ENCODE results near the gene CAPNS1. TPM values are rescaled to one million over a fixed set of nuclear protein-coding genes. Genes with fewer than 3 reads are reported as not detected.
"Not testable (repeated sequence)": the region's sequence is repeated elsewhere in the genome, so short reads cannot be mapped to it uniquely, and the experiment has no call there.

Gene CAPNS1
- total RNA-seq, 2 experiments from 2014 or later, result 449 to 519 TPM

DNA sequence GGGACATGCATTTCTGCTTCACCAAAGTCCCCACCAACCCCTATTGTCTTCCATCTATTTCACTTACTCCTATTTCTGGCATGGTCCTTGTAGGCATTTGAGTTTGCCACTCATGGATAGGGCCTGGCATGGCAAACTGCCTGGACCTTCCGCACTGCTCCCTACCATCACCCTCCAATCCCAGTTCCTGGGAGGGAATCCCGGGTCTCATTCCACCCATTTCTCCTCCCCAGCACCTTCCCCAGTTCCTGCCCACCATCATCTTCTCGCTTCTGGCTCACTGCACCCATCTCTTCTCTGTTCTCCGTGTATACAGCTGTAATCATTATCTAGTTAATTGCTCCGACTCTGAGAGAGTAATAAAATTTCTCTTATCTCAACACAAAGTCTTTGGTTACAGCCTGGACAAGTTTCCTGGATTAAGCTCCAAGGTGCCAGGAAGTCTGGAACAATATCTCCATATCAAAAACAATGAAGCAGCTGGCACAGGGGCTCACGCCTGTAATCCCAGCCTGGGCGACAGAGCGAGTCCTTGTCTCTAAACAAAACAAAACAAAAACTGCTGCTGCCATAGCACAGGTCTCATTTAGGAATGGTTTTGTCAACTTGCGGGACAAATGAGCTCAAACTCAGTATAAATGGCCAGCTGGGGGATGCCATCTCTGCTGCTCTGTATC lies 29.4 kb downstream of the CAPNS1 start:
- Mint-ChIP-seq H3K4me3 (no peak overlapping the region), H3K9me3 (no peaks in the 10 kb centered on the region), H3K4me1 (peaks cover 5% of the 10 kb centered on the region), H3K36me3 (ENCODE audit: low read depth) (no peaks in the 10 kb centered on the region), H3K27ac (peak overlapping the region; percentile 43), H3K27me3 (no peaks in the 10 kb centered on the region)
- POLR2A ChIA-PET, result no interaction called here
- DNase-seq, result no peak
- CTCF ChIA-PET, result interaction anchor here (0.6 to 3.2 kb wide), 5 partner anchors 19 to 165 kb away, joined by 3 to 18 read pairs (median 4); no protein-coding TSS in a partner anchor

DNA sequence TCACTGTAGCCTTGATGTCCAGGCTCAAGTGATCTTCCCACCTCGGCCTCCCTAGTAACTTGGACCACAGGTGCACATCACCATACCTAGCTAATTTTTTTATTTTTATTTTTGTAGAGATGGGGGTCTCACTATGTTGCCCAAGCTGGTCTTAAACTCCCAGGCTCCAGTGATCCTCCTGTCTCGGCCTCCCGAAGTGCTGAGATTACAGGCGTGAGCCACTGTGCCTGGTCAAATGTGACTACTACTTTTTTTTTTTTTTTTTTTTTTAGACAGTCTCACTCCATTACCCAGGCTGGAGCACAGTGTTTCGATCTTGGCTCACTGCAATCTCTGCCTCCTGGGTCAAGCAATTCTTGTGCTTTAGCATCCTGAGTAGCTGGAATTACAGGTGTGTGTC lies 33.0 kb downstream of the CAPNS1 start:
- CTCF ChIA-PET, result interaction anchor here (1.4 kb wide), 1 partner anchor 45 kb away, joined by 7 read pairs; no protein-coding TSS in a partner anchor
- Mint-ChIP-seq H3K4me1 (peaks cover 5% of the 10 kb centered on the region), H3K4me3 (no peak overlapping the region), H3K36me3 (ENCODE audit: low read depth) (no peaks in the 10 kb centered on the region), H3K9me3 (no peaks in the 10 kb centered on the region), H3K27me3 (no peaks in the 10 kb centered on the region), H3K27ac (no peak overlapping the region)
- DNase-seq, result no peak
- POLR2A ChIA-PET, result no interaction called here

DNA sequence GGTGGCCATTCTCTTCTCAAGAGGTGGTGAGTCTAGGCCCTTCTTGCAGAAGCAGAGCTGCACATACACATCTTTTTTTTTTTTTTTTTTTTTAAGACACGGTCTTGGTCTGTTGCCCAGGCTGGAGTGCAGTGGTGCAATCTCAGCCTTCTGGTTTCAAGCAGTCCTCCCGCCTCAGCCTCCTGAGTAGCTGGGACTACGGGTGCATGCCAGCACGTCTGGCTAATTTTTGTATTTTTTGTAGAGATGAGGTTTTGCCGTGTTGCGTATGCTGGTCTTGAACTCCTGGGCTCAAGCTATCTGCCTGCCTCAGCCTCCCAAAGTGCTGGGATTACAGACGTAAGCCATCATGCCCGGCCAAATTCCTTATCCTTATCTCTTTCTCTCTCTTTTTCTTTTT lies 34.0 kb downstream of the CAPNS1 start:
- DNase-seq; H3K36me3 Mint-ChIP-seq (ENCODE audit: low read depth); H3K9me3 Mint-ChIP-seq; H3K4me1 Mint-ChIP-seq; POLR2A ChIA-PET; H3K4me3 Mint-ChIP-seq; H3K27me3 Mint-ChIP-seq: not testable (repeated sequence)
- CTCF ChIA-PET, result interaction anchor here (0.8 to 1.9 kb wide), 2 partner anchors 34 to 45 kb away, joined by 3 to 10 read pairs; partner anchors contain the start of gene CAPNS1
- peak overlapping the region; percentile 66 for H3K27ac Mint-ChIP-seq

DNA sequence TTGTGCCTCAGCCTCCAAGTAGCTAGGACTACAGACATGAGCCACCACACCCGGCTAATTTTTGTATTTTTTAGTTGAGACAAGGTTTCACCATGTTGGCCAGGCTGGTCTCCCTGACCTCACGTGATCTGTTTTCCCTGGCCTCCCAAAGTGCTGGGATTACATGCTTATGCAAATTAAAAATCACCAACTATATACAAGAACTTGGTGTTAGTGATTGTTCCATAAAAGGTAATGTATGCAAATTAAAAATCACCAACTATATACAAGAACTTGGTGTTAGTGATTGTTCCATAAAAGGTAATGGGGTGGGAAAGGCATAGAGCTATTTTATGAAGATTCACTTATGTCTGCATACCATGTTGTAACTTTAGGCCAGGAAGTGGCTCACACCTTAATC lies 39.2 kb downstream of the CAPNS1 start:
- H3K9me3 Mint-ChIP-seq; H3K27me3 Mint-ChIP-seq; DNase-seq; H3K36me3 Mint-ChIP-seq (ENCODE audit: low read depth); H3K4me1 Mint-ChIP-seq; H3K4me3 Mint-ChIP-seq: not testable (repeated sequence)
- peak overlapping the region; percentile 54 for H3K27ac Mint-ChIP-seq
- ChIA-PET POLR2A (interaction anchor here (0.6 kb wide), 1 partner anchor 573 kb away, joined by 4 read pairs; no protein-coding TSS in a partner anchor), CTCF (interaction anchor here (0.7 to 1.8 kb wide), 2 partner anchors 51 to 1393 kb away, joined by 3 to 12 read pairs; no protein-coding TSS in a partner anchor)

DNA sequence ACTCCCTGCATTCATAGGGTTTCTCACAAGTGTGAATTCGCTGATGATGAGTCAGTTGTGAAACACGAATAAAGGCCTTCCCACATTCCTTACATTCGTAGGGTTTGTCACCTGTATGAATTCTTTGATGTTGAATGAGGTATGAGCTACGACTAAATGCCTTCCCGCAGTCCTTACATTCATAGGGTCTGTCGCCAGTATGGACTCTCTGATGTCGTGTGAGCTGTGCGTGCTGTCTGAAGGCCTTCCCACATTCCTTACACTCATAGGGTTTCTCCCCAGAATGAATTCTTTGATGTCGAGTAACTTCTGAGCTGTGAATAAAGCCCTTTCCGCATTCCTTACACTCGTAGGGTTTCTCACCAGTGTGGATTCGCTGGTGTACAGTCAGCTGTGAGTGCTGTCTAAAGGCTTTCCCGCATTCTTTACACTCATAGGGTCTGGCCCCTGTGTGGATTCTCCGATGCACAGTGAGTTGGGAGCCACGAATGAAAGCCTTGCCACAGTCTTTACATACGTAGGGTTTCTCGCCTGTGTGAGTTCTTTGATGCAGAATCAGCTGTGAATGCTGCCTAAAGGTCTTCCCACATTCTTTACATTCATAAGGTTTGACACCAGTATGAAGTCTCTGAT lies 42.9 kb downstream of the CAPNS1 start:
- Mint-ChIP-seq H3K27ac (no peak overlapping the region), H3K9me3 (no peaks in the 10 kb centered on the region), H3K27me3 (no peaks in the 10 kb centered on the region), H3K36me3 (ENCODE audit: low read depth) (peaks cover 6% of the 10 kb centered on the region), H3K4me1 (no peaks in the 10 kb centered on the region), H3K4me3 (no peak overlapping the region)
- DNase-seq, result no peak
- ChIA-PET CTCF (no interaction called here), POLR2A (no interaction called here)

DNA sequence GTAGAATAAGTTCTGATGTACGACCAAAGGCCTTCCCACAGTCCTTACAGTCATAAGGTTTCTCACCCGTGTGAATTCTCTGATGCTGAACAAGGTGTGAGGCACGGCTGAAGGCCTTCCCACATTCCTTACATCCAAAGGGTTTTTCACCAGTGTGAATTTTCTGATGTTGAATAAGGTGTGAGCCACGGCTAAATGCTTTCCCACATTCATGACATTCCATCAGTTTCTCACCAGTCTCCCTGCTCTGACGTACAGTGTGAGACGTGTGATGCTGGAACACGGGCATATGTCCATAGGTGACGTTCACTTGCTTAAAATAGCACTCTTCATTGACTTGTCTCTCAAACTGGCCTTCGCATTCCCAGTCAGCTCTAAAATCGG lies 43.4 kb downstream of the CAPNS1 start:
- H3K4me3 Mint-ChIP-seq, result no peak overlapping the region
- no peak overlapping the region for H3K27ac Mint-ChIP-seq
- CTCF ChIA-PET, result interaction anchor here (1.1 kb wide), 1 partner anchor 8 kb away, joined by 3 read pairs; no protein-coding TSS in a partner anchor
- no peaks in the 10 kb centered on the region for H3K9me3 Mint-ChIP-seq
- no peaks in the 10 kb centered on the region for H3K27me3 Mint-ChIP-seq
- POLR2A ChIA-PET, result no interaction called here
- H3K4me1 Mint-ChIP-seq, result no peaks in the 10 kb centered on the region
- H3K36me3 Mint-ChIP-seq (ENCODE audit: low read depth), result peaks cover 6% of the 10 kb centered on the region
- DNase-seq, result no peak

DNA sequence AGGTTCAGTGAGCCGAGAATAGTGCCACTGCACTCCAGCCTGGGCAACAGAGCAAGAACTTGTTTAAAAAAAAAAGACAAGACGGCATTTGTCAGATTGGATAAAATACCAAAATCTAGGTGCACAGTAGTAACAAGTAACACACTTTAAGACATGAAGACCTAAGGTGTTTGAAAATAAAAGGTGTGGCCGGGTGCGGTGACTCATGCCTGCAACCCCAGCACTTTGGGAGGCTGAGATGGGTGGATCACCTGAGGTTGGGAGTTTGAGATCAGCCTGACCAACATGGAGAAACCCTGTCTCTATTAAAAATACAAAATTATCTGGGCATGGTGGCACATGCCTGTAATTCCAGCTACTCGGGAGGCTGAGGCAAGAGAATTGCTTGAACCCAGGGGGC lies 46.9 kb downstream of the CAPNS1 start:
- not testable (repeated sequence) for H3K9me3 Mint-ChIP-seq; H3K4me3 Mint-ChIP-seq; H3K27ac Mint-ChIP-seq; H3K4me1 Mint-ChIP-seq; DNase-seq; H3K27me3 Mint-ChIP-seq; H3K36me3 Mint-ChIP-seq (ENCODE audit: low read depth)
- CTCF ChIA-PET, result interaction anchor here (0.6 to 0.7 kb wide), 2 partner anchors 126 to 233 kb away, joined by 3 to 4 read pairs; no protein-coding TSS in a partner anchor
- POLR2A ChIA-PET, result interaction anchor here (0.5 kb wide), 1 partner anchor 1493 kb away, joined by 3 read pairs; no protein-coding TSS in a partner anchor

DNA sequence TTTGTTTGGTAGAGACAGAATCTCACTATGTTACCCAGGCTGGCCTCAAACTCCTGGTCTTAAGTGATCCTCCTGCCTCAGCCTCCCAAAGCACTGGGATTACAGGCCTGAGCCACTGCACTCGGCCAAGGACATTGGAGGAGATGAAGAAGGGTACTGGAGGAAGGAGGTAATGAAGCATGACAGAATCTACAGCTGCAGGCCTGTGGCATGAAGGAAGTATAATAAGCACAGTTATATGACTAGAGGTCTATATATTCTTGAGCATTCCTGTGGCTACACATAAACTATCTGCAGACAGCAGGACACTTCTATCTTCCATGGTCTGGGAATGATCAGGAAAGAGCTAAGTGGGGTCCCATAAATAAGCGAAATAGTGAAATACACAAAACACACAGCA lies 56.4 kb downstream of the CAPNS1 start:
- POLR2A ChIA-PET, result no interaction called here
- Mint-ChIP-seq H3K27ac (no peak overlapping the region), H3K4me1 (no peaks in the 10 kb centered on the region), H3K9me3 (no peaks in the 10 kb centered on the region), H3K36me3 (ENCODE audit: low read depth) (peaks cover 7% of the 10 kb centered on the region), H3K27me3 (no peaks in the 10 kb centered on the region), H3K4me3 (no peak overlapping the region)
- CTCF ChIA-PET, result no interaction called here
- no peak for DNase-seq

DNA sequence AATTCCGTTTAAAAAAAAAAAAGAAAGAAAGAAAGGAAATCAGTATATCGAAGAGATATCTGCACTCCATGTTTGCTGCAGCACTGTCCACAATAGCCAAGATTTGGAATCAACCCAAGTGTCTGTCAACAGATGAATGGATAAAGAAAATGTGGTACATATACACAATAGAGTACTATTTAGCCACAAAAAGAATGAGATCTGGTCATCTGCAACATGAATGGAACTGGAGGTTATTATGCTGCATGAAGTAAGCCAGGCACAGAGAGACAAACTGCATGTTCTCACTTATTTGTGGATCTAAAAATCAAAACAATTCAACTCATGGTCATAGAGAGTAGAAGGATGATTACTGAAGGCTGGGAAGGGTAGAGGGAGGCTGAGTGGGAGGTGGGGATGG lies 58.3 kb downstream of the CAPNS1 start:
- Mint-ChIP-seq H3K27me3 (no peaks in the 10 kb centered on the region), H3K4me1 (no peaks in the 10 kb centered on the region), H3K9me3 (no peaks in the 10 kb centered on the region), H3K4me3 (no peak overlapping the region), H3K27ac (no peak overlapping the region), H3K36me3 (ENCODE audit: low read depth) (peaks cover 6% of the 10 kb centered on the region)
- ChIA-PET CTCF (no interaction called here), POLR2A (no interaction called here)
- DNase-seq, result no peak

Other genes starting within 250 kb of the CAPNS1 start
- gene NFKBID, start 239.5 kb upstream of the CAPNS1 start, total RNA-seq, result 10 to 100 TPM; 36.9 to 47.5 TPM
- 100 to 1,000 TPM; 117 to 137 TPM for gene HCST, start 237.5 kb upstream of the CAPNS1 start, total RNA-seq
- gene TYROBP, start 231.8 kb upstream of the CAPNS1 start, total RNA-seq, result not detected
- gene LRFN3, start 203.7 kb upstream of the CAPNS1 start, total RNA-seq, result 10 to 100 TPM; 12.3 to 13.5 TPM
- 10 to 100 TPM; 15.6 to 16.8 TPM for gene SDHAF1, start 144.9 kb upstream of the CAPNS1 start, total RNA-seq
- gene SYNE4, start 131.3 kb upstream of the CAPNS1 start, total RNA-seq, result 1 to 10 TPM; 1.8 to 2.4 TPM
- gene ALKBH6, start 125.9 kb upstream of the CAPNS1 start, total RNA-seq, result 10 to 100 TPM; 38.2 to 43.0 TPM
- 1 to 10 TPM in 1 of 2 experiments, under 1 TPM in 1; 0.75 to 1.4 TPM for gene CLIP3, start 107.2 kb upstream of the CAPNS1 start, total RNA-seq
- gene THAP8, start 85.8 kb upstream of the CAPNS1 start, total RNA-seq, result 1 to 10 TPM; 6.1 to 7.0 TPM
- gene WDR62, start 85.2 kb upstream of the CAPNS1 start, total RNA-seq, result 10 to 100 TPM; 33.4 to 37.1 TPM
- not detected for gene OVOL3, start 28.9 kb upstream of the CAPNS1 start, total RNA-seq
- gene POLR2I, start 25.2 kb upstream of the CAPNS1 start, total RNA-seq, result 10 to 100 TPM; 51.2 to 56.4 TPM
- gene TBCB, start 24.6 kb upstream of the CAPNS1 start, total RNA-seq, result 100 to 1,000 TPM; 195 to 197 TPM
- gene COX7A1, start 12.4 kb downstream of the CAPNS1 start, total RNA-seq, result not detected
- gene ZNF565, start 74.6 kb downstream of the CAPNS1 start, total RNA-seq, result 1 to 10 TPM; 2.7 to 3.3 TPM
- gene ZNF146, start 75.0 kb downstream of the CAPNS1 start, total RNA-seq, result 10 to 100 TPM; 59.5 to 65.0 TPM
- gene ZFP14, start 239.1 kb downstream of the CAPNS1 start, total RNA-seq, result 1 to 10 TPM; 5.3 to 6.8 TPM

Data from activated CD4-positive, alpha-beta T cell treated with anti-CD3 and anti-CD28 coated beads, Interleukin-2, amount 10 ng/mL, durations not matched to agents 7 days and 5 days (primary cell).